Measurements from ENCODE around the gene CA14.

Gene CA14

DNA sequence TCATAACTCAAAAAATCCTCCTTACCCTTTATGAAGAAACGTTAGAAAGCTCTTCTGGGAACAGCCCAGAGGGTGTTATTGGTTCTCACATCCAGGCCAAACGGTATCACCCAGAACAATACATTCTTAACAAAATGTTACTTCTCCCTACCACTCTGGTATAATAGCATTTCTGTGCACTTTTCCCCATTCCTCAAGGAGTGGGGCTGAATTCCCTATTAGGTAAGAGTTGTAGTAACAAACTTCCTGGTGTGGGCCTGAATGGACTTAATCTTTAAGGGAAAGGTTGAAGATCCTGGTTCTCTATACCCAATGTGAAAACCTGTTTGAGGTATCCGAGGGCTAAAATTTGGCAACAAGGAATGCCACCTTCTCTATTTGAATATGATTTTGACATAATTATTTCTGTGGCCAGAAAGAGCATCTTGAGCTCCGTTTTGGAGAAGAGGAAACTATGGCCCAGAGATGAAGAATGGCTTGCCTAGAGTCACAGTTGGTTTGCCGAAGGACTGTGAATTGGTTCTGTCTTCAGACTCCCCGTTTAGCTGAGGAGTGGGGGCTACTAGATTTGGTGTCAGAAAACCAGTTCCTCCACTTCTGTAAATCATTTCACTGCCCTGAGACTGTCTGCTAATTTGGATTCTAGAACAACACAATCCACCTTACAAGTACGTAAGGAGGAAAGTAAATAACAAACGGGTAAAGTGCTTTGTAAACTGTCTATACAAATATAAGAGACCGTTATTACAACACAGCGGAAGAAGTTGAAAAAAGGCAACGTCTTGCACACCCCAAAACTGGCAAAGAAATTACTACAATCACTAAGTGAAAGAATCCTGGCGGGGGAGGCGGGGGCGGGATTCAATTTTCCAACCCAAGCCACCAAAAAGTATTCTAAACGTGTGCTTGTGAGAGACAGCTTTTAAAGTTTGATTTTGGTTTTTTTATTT is 23.9 kb upstream of the CA14 start:
- in situ Hi-C loops (cut with HindIII; ENCODE audit: low sequenced_read_pairs): no loop called here
- TF ChIP-seq, protein P1, sequence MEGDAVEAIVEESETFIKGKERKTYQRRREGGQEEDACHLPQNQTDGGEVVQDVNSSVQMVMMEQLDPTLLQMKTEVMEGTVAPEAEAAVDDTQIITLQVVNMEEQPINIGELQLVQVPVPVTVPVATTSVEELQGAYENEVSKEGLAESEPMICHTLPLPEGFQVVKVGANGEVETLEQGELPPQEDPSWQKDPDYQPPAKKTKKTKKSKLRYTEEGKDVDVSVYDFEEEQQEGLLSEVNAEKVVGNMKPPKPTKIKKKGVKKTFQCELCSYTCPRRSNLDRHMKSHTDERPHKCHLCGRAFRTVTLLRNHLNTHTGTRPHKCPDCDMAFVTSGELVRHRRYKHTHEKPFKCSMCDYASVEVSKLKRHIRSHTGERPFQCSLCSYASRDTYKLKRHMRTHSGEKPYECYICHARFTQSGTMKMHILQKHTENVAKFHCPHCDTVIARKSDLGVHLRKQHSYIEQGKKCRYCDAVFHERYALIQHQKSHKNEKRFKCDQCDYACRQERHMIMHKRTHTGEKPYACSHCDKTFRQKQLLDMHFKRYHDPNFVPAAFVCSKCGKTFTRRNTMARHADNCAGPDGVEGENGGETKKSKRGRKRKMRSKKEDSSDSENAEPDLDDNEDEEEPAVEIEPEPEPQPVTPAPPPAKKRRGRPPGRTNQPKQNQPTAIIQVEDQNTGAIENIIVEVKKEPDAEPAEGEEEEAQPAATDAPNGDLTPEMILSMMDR (IDR thresholded peaks at IDR 0.05; ENCODE audit: low read depth, low read length): no peak
- peak overlapping the region; percentile 74 for H3K4me3 ChIP-seq (ENCODE audit: low read depth, low read length)
- DNase-seq (ENCODE audit: low read depth, low spot score): peak; percentile 22

DNA sequence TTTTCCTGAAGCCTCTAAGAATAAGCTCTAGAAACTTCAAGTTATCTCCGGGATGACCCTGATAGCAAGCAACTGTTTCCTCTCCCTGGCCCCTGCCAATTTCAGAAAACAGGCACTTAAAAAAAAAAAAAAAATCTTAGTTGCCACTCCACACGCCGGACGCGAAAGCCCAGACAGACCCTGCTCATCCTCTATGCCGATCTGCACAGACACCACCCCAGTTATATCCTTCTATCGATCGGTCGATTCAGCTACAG is 23.3 kb upstream of the CA14 start:
- no peak for DNase-seq (ENCODE audit: low read depth, low spot score)
- TF ChIP-seq, protein P1 (IDR thresholded peaks at IDR 0.05; ENCODE audit: low read depth, low read length): no peak
- peak overlapping the region; percentile 74 for H3K4me3 ChIP-seq (ENCODE audit: low read depth, low read length)
- in situ Hi-C loops (cut with HindIII; ENCODE audit: low sequenced_read_pairs): no loop called here

DNA sequence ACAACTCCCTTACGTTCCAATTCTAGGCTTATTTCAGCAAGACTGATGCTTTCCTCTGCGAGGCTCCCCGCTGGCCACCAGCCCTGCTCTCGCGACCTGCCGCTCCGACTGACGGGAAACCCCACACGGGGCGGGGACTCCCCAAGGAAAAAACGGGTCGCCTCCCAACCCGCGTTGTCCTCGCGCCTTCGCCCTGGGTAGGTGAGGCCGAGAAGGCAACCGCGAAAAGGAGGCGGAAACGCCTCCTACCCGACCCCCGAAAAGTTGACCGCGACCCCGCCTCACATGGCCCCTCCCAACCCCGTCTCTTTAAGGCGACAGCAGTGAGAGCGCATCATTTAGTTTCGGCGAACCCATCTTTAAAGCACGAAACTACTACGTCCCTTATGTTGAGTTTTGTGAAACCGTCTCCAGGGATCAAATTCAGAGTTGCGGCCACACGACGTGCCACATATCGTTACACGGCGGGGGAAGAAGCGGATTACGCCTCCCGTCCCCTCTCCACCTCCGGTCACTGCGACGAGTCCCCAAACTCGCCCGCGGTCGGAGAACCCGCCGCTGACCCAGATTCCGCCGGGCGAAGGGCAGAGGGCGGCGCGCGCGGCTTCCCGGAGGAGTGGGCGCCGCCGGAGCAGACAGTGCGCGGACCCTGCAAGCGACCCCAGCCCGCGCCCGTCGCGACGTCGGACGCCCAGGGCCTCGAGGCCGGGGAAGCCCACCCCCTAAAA is 22.8 kb upstream of the CA14 start:
- peak overlapping the region; percentile 74 for H3K4me3 ChIP-seq (ENCODE audit: low read depth, low read length)
- TF ChIP-seq, protein P1 (IDR thresholded peaks at IDR 0.05; ENCODE audit: low read depth, low read length): no peak
- in situ Hi-C loops (cut with HindIII; ENCODE audit: low sequenced_read_pairs): no loop called here
- peak; percentile 76 for DNase-seq (ENCODE audit: low read depth, low spot score)

DNA sequence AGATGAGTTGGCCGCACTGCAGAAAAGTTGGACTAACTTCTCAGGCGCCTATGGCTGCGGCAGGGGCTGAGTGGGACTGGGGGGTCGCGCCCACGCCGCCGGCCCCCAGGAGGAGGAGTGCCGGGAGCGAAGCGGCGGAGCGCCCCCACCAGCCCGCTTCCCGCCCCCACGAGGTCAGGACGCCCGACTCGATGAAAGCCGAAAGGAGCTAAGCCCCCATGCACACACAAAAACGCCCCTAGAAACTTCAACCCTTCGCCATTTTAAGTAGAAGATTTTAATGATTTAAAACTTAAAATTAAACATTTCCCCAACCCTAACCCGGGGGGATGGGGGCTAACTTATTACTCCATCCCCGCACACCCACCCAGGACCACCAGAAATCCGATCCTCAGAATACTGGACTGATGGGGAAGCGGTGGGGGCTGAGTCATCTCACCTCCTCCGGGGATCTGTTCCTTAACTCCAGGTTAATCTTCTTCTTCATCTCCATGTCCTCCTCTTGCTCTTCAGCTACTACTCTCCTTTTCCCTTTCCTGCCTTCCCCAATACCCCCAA is 22.2 kb upstream of the CA14 start:
- H3K4me3 ChIP-seq (ENCODE audit: low read depth, low read length): peak overlapping the region; percentile 74
- in situ Hi-C loops (cut with HindIII; ENCODE audit: low sequenced_read_pairs): no loop called here
- TF ChIP-seq, protein P1 (IDR thresholded peaks at IDR 0.05; ENCODE audit: low read depth, low read length): no peak
- peak; percentile 12 for DNase-seq (ENCODE audit: low read depth, low spot score)

DNA sequence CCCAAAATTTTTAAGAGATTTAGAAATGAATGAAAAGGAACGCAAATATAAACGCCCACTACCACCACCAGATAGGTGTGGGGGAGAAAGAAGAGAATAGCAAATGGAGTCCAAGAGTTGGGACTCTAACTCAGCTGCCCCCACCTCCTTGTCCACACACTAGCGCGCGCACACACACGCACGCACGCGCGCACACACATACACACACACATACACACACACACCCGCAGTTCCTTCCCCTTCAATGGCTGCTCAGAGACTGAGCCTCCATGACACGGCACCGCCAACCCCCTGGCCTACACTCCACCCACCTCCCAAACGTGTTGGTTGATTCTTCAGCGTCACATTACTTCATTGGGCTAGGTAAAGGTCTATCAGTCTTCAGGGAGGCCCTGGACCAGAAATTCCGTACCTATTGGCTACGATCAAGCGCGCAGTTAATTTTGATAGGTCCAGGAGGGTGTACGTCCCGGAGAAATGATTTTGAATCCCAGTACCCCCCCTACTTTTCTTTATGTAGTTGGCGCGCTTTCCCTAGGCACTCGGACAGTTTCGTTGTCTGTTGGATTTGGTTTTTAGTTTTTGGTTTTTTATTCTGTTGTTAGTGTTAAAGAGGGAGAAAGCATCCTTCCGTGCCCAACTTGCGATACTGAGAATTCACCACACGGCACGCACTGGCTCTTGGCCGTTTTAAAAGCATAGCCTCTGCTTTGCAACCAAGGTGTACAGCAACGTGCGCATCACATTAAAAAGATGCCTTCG is 21.5 kb upstream of the CA14 start, which contains the start of gene ANP32E:
Gene ANP32E, minus strand, starts transcription at position 261 of the 762 bp plus-strand sequence. CDS start 326 bp downstream, outside the sequence.
- in situ Hi-C loops (cut with HindIII; ENCODE audit: low sequenced_read_pairs): no loop called here
- H3K4me3 ChIP-seq (ENCODE audit: low read depth, low read length): peak within 1 kb of the TSS; percentile 74

More for the DNA sequence above, 21.5 kb upstream of the CA14 start, which contains the start of gene ANP32E:
- peak; percentile 100 for DNase-seq (ENCODE audit: low read depth, low spot score)
- TF ChIP-seq, protein P1 (IDR thresholded peaks at IDR 0.05; ENCODE audit: low read depth, low read length): peak; percentile 2

All from astrocyte of the spinal cord (primary cell).